ENCODE measurements around the gene BLM.

DNA sequence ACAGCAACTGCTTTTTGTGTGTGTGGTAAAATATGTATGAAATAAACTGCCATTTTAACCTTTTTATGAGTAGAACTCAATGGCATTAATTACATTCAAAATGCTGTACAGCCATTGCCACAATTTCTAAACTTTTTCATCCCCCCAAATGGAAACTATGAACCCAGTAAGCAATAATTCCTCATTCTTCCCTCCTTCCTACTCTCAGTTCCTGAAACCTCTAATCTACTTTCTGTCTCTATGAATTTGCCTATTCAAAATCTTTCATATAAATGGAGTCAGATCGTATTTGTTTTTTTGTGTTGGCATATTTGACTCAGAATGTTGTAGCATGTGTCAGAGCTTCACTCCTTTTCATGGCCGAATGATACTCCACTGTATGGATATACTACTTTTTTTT, 5.3 kb upstream of the BLM start:
- TF ChIP-seq CTCF (IDR thresholded peaks at IDR 0.05) (no peak), ZFX (IDR thresholded peaks at IDR 0.05; ENCODE audit: borderline replicate concordance) (no peak)

Data from 22Rv1 (cell line).